ENCODE data around the gene PAPPA2. TPM values are rescaled to one million over a fixed set of nuclear protein-coding genes. Genes with fewer than 3 reads are reported as not detected.

PAPPA2 gene
- total RNA-seq, 4 donors from 2014 or later: 0.07 to 0.97 (median 0.14) TPM

- TF ChIP-seq POLR2A (IDR thresholded peaks at IDR 0.05): no peak
- TF ChIP-seq, protein P1, sequence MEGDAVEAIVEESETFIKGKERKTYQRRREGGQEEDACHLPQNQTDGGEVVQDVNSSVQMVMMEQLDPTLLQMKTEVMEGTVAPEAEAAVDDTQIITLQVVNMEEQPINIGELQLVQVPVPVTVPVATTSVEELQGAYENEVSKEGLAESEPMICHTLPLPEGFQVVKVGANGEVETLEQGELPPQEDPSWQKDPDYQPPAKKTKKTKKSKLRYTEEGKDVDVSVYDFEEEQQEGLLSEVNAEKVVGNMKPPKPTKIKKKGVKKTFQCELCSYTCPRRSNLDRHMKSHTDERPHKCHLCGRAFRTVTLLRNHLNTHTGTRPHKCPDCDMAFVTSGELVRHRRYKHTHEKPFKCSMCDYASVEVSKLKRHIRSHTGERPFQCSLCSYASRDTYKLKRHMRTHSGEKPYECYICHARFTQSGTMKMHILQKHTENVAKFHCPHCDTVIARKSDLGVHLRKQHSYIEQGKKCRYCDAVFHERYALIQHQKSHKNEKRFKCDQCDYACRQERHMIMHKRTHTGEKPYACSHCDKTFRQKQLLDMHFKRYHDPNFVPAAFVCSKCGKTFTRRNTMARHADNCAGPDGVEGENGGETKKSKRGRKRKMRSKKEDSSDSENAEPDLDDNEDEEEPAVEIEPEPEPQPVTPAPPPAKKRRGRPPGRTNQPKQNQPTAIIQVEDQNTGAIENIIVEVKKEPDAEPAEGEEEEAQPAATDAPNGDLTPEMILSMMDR (IDR thresholded peaks at IDR 0.05): no peak
- no peak for DNase-seq (ENCODE audit: low spot score in 2 of 2)
- intact Hi-C loops (cut with DNase I; ENCODE audit: low total_unique reads): no loop called here
- WGBS, 2 donors: 87 to 96% methylated on average over 1 of the region's 1 CpG
- no peak overlapping the region for H3K4me3 ChIP-seq (ENCODE audit: low read depth, poor library complexity, severe bottlenecking)
These were observed 140.7 kb downstream of the PAPPA2 start for GRCh38 chr1:176603696-176604095.

GRCh38 chr1:176604461-176604860, 141.5 kb downstream of the PAPPA2 start:
- WGBS, 2 donors: 50 to 61% methylated on average over 2 of the region's 2 CpGs
- TF ChIP-seq, protein P1 (IDR thresholded peaks at IDR 0.05): no peak
- no peak for TF ChIP-seq POLR2A (IDR thresholded peaks at IDR 0.05)
- no peak overlapping the region for H3K4me3 ChIP-seq (ENCODE audit: low read depth, poor library complexity, severe bottlenecking)
- DNase-seq (ENCODE audit: low spot score in 2 of 2): no peak
- intact Hi-C loops (cut with DNase I; ENCODE audit: low total_unique reads): no loop called here

DNA sequence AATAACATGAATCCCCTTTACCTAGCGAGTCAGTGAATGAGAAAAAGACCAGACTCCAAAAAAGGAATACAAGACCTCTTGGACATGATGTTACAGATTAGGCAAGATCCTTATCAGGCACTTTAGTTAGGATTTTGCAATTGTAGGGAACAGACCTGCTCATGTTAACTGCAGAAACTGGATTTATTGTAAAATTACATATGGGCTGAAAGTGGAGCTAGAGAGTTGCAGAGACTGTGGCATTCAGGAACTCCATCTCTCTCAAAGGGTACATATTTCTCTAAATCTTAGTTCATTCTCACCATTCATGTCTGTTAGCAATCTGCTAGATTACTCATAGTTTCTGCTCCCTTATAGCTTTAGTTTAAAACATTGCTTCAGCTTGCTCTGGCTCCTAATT, 142.2 kb downstream of the PAPPA2 start:
- intact Hi-C loops (cut with DNase I; ENCODE audit: low total_unique reads): no loop called here
- 62 to 73% methylated on average over 1 of the region's 1 CpG for WGBS, 2 donors
- DNase-seq (ENCODE audit: low spot score in 2 of 2): no peak
- H3K4me3 ChIP-seq (ENCODE audit: low read depth, poor library complexity, severe bottlenecking): no peak overlapping the region
- TF ChIP-seq, protein P1 (IDR thresholded peaks at IDR 0.05): no peak
- TF ChIP-seq POLR2A (IDR thresholded peaks at IDR 0.05): no peak

DNA sequence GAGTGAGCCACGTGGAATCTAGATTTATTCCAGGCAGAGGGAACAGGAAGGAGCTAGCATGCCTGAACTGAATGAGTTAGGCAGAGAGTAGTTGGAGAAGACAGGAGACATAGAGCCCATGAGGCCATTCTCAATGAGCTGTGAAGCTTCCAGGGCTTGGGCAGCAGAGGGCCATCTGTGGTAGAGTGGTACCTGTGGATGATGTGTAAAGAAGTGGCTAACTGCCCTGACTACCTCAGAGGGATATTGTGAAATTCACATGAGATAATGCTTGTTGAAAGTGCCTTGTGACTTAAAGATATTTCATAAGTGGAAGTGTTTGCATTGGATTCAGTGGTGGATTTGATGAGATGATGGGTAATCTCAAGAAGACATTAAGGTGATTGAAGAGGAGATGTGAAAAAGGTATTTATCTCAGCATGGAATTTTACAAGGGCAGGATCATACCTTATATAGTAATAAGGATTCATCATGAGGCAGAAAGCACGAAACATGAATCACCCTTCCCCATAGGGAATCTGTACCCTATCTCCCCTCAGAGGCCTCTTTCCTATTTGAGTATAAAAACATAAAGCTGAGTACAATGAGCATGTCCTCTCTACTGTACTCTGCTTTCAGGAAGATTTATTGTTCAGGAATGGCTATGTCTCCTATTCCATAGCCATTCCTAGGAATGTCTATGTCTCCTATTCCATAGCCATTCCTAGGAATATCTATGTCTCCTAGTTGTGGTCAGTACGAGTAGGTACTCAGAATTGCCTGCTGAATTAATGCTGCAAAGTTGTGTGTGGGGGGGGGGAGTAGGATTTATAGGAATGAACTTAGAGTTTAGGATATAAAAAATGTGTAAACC, 146.8 kb downstream of the PAPPA2 start:
- DNase-seq (ENCODE audit: low spot score in 2 of 2): no peak
- TF ChIP-seq, protein P1 (IDR thresholded peaks at IDR 0.05): no peak
- TF ChIP-seq POLR2A (IDR thresholded peaks at IDR 0.05): no peak
- H3K4me3 ChIP-seq (ENCODE audit: low read depth, poor library complexity, severe bottlenecking): no peak overlapping the region
- intact Hi-C loops (cut with DNase I; ENCODE audit: low total_unique reads): no loop called here
- WGBS, 2 donors: 60 to 63% methylated on average over 3 of the region's 3 CpGs

DNA sequence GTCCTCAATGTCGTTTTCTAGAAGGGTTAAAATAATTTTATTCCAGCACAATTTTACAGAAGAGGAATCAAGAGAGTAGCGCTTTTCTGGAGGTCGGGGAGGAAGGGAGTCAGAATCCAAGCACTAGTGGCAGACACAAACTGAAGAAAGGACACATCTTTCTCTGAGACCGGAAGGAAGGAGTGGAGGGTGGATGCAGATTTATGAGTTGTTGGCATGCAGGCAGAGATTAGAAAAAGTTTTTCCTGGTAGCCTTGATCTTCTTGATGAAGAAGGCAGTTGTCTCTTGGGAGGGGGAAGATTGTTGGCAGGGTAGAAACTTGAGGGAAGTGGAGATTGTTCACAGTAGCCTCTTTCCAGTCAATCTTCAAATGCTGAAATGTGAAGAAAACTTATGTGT, 149.8 kb downstream of the PAPPA2 start:
- whole genome bisulfite sequencing, 2 donors: 65 to 68% methylated on average over 4 of the region's 4 CpGs
- H3K4me3 ChIP-seq (ENCODE audit: low read depth, poor library complexity, severe bottlenecking): no peak overlapping the region
- no peak for DNase-seq (ENCODE audit: low spot score in 2 of 2)
- TF ChIP-seq POLR2A (IDR thresholded peaks at IDR 0.05): no peak
- TF ChIP-seq, protein P1 (IDR thresholded peaks at IDR 0.05): no peak
- intact Hi-C loops (cut with DNase I; ENCODE audit: low total_unique reads): no loop called here

GRCh38 chr1:176617881-176618280, 154.9 kb downstream of the PAPPA2 start:
- no peak overlapping the region for H3K4me3 ChIP-seq (ENCODE audit: low read depth, poor library complexity, severe bottlenecking)
- TF ChIP-seq POLR2A (IDR thresholded peaks at IDR 0.05): no peak
- TF ChIP-seq, protein P1 (IDR thresholded peaks at IDR 0.05): no peak
- no peak for DNase-seq (ENCODE audit: low spot score in 2 of 2)
- intact Hi-C loops (cut with DNase I; ENCODE audit: low total_unique reads): no loop called here

Data from lower leg skin (tissue), 4 donors.